GM21515 (cell line): ENCODE results near the gene SLC38A2.
A peak's percentile ranks its signal among the peaks of the same experiment; 100 is the strongest.
"Not testable (repeated sequence)": the region's sequence is repeated elsewhere in the genome, so short reads cannot be mapped to it uniquely, and the experiment has no call there.

Source experiments
- ATAC-seq: cut with Tn5 transposase; IDR thresholded peaks from one replicate; pipeline ENCODE4 v1.9.1; 2021; ENCODE audit not compliant: unreplicated experiment

The SLC38A2 gene

DNA sequence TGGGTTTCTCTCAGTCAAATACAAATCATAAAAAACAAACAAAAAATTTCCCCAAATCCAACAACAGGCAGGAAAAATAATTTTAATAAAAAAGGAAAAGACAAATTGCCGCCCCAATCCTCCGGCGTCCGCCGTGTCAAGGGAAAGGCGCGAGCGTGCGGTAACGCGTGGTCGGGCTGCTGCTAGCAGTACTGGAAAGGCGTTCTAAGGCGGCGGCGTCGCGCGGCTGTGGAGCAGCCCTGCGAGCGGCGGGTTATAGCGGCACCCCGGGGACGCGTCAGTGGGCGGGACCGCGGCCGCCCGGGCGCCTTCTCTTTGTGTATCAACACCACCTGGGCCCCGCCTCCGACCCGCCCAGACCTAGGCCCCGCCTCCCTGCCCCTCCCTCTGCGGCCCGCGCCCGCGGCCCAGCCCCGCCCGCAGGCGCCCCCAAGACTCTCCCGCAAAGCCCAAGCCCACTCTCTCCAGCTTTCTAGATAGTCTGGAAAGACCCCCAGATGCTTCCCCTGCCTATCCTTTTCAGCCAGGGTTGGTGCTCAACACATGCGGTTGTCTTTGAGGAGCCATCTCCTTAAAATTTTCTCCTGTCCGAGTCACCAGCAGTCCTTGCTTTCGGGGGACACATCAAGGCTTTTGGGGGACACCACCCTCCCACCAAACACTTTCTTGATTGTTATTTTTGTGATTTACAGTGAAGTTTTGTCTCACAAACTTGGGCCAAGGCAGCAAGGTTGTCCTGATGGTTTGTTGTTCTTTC lies at the start of gene SLC38A2:
TSS of gene SLC38A2 (minus strand) at position 230 of the 757 bp plus-strand sequence. CDS start 1,480 bp downstream, outside the sequence.
- ATAC-seq, result peak; percentile 82

GRCh38 chr12:46419675-46420074 lies 47.1 kb upstream of the SLC38A2 start:
- no peak for ATAC-seq

- ATAC-seq, result no peak
These were observed 43.0 kb upstream of the SLC38A2 start for GRCh38 chr12:46415552-46415951.

DNA sequence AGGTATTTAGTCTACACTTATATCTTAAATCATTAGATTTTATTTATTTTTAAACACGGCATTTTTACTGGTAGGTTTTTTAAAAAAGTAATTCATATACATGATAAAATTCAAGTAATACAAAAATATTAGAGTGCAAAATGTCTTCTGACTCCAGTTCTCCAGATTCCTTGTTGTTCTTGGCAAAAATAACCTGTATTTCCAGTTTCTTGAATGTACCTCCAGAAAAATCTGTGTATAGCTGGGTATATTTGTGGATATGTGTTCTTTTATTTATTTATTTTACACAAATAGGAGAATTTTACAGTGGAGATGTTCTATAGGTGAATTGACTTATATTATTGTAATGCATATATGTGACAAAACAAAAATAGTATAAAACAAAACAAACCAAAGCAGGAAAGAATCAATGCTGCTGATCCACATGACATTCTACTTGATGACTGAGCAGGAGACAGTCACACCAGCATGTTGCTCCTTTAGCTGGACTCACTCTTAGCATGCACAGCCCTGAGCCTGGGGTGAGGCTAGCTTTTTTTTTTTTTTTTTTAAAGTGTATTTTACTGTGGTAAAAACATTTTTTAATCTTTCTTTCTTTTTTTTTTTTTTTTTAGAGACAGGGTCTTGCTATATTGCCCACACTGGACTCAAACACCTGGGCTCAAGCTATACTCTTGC lies 42.2 kb upstream of the SLC38A2 start:
- ATAC-seq, result no peak

GRCh38 chr12:46413368-46413767 lies 40.8 kb upstream of the SLC38A2 start:
- no peak for ATAC-seq

- ATAC-seq, result no peak
These were observed 40.3 kb upstream of the SLC38A2 start for GRCh38 chr12:46412857-46413256.

DNA sequence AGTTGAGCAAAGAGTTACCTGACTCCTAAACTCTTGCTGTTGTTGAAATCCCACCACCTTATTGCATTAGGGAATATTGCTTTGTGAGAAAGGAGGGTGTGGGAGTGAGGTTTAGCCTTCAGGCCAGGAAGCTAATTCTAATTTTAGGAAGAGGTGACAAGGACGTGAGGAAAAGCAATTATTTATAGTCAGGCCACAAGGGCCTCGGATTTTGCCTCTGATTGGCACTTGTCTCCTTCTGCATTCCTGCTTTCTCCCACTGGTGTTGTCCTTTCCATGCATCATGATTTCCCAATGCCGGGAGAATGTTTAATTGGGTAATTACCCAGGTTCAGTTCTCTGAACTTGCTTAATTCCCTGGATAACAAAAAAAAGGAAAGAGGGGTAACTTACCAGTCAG lies 37.9 kb upstream of the SLC38A2 start:
- no peak for ATAC-seq

DNA sequence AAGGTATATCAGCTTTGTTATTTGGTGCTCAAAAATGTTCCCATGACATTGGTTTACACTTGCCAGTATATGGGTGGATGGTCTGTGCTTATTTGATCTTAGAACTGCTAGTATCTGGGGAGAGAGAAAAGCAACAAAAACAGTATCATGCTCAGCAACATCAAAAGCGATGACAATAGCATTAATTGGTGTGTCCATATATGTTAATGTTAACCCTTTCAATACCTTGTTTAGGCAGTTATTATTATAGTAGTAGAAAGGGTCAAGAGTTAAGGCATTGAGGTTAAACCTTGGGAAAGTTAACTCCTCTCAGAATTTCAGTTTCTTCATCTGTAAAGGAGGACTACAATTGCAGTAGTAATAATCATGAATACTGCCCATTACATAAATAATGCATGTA lies 37.4 kb upstream of the SLC38A2 start:
- ATAC-seq, result no peak

DNA sequence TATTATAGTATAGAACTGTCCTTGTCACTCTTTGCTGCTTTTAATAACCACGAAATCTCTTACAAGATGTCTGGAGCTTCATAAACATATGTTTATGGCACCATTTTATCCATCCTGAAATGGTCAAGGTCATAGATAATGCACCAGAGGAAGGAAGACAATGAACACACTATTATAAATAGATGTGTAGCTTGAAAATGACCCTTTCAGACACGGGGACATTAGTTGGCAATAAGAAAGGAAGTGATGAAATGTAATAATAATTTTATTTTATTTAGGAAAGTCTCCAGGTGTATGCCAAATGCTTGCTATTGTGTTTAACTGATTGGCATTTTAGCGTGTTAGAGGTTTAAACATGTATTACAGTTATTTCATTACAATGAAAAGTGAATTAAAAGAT lies 36.8 kb upstream of the SLC38A2 start:
- no peak for ATAC-seq

DNA sequence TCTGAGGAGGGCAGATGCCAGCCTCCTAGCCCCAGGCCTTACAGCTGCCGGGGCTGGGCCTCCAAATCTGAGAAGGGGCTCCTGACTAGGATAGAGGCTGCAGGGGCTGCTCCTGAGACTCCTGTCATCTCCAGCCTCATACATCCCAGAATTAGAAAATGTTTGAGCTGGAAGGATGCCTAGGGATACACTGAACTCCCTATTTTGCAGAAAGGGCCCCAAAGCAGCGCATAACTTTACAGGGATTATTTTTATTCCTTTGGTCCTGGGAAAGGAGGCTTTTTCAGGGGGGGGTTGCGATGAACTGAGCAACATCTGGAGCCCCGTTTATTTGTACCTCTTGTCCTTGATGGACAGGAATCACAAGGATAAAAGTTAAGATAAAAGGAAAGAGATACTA lies 35.9 kb upstream of the SLC38A2 start:
- ATAC-seq, result no peak

DNA sequence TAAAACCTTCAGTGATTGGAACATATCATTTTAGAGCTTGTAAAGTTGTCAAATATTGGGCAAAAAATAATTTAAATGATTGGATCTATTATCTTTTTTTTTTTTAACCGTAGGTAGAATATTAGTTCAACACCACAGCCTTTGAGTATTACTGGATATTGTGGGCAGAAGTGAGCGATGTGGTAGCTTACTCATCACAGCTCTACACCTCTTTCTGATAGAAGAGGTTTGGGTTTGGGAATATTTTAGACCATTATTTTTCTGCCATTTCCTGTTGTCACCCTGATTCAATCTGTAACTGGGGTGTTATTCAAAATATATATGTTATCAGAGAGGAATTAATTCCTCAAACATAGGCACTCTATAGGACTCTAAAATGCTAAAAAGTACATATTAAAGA lies 34.8 kb upstream of the SLC38A2 start:
- no peak for ATAC-seq

DNA sequence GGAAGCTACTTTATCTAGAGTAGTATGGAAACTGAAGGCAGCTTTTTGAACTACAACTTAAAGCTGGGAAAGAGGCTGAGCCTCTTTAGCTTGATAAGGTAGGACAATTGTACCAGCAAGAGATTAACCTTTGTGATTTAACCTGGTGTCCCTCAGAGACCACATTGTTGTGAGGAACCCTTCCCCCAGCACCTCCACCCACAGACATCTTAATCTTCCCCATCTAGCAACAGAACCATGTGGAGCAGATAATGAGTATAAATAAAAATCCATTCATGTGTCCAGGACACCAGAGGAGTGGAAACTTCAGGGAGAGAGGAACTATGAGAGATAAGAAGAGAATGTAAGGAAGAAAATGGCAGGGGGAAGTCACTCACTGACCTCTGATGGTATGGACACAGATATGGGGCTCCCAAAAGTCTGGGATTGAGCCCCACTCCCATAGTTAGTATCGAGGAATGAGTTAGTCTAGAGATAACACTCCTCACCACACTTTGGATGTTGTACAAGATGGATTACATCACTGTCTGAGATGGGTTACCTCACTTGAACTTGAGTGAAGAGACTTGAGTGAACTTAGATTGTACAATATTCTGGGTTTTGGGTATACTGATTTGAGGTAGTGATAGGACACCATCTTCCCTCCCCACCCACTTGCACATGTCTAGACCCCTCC lies 33.9 kb upstream of the SLC38A2 start:
- ATAC-seq, result no peak

GRCh38 chr12:46404733-46405132 lies 32.2 kb upstream of the SLC38A2 start:
- ATAC-seq, result no peak

GRCh38 chr12:46404225-46404631 lies 31.7 kb upstream of the SLC38A2 start:
- ATAC-seq, result peak; percentile 43

DNA sequence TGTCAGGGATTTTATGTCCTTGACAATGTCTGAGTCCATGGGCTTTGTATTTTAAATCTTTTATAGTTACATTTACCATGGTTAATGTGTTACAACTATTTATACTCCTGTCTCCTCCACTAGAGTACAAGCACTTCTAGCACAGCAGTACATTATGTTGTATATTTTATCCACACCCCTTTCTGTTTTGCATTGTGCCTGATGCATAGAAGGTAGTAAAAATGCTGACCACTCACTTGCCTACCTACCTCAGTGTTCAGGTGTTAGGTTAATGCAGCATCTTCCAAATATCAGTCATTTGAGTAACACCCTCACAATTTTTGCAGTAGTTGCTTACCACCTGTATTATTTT lies 31.1 kb upstream of the SLC38A2 start:
- no peak for ATAC-seq

- no peak for ATAC-seq
These were observed 30.6 kb upstream of the SLC38A2 start for GRCh38 chr12:46402941-46403718.

GRCh38 chr12:46402451-46402850 lies 29.9 kb upstream of the SLC38A2 start:
- no peak for ATAC-seq

DNA sequence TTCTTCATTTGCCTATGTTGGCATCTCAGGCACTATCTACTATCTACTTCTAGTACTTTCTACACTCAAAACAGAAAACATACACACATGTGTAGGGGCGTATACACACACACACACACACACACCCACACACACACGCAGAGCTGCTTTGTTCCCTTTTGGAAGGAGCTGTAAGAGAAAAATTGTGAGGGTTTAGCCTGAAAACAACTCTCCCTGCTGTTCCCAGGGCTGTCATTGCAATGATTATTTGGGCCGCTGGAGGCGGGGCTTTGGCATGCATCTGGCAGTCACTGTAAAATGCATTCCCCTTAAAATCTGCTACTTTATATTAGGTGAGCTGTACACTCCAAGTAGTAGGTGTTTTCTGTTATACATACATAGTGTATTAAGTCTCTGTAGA lies 29.1 kb upstream of the SLC38A2 start:
- ATAC-seq, result no peak

DNA sequence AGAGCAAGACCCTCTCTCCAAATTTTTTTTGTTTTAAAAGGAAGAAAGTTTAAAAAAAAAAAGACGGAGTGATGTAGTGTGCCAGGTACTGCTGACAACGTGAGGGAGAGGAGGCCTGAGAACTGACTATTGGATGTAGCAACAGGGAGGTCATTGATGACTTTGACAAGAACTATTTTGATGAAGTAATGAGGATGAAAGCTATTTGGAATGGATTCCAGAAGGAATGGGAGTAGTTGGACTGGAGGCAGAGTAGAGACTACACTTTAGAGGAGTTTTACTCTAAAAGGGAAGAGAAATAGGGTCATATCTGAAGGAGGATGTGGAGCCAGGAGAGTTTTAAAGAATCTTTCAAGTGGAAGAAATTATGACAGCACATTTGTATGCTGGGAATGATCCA lies 27.8 kb upstream of the SLC38A2 start:
- no peak for ATAC-seq

DNA sequence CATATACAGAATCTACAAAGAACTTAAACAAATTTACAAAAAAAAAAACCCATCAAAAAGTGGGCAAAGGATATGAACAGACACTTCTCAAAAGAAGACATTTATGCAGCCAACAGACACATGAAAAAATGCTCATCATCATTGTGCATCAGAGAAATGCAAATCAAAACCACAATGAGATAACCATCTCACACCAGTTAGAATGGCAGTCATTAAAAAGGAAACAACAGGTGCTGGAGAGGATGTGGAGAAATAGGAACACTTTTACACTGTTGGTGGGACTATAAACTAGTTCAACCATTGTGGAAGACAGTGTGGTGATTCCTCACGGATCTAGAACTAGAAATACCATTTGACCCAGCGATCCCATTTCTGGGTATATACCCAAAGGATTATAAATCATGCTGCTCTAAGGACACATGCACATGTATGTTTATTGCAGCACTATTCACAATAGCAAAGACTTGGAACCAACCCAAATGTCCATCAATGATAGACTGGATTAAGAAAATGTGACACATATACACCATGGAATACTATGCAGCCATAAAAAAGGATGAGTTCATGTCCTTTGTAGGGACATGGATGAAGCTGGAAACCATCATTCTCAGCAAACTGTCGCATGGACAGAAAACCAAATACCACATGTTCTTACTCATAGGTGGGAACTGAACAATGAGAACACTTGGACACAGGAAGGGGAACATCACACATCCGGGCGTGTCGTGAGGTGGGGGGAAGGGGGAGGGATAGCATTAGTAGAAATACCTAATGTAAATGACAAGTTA lies 27.1 kb upstream of the SLC38A2 start:
- ATAC-seq, result not testable (repeated sequence)

DNA sequence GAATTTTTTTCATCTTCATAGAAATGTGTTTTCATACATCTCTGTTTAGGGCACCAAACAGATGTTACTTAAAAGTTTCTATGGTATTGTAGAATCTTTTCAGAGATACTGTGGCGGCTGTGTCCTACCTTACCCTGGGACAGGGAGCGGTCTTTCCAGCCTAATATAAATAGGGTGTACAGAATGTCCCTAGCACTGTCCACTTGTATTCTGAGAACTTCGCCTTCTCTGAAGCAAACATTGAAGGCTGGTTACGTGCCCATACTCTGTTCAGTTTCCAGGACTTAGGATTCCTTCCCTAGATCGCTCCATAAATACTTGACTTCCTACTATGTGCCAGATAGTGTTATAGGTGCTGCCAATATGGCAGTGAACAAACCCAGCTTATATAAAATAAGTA lies 24.3 kb upstream of the SLC38A2 start:
- ATAC-seq, result no peak
